GM23338 (cell line): ENCODE results near the gene SHISA9. TPM values are rescaled to one million over a fixed set of nuclear protein-coding genes. Genes with fewer than 3 reads are reported as not detected.

Source experiments
- ATAC-seq: fragments of 200-7000 bp; cut with Tn5 transposase; 3 replicates; pipeline ENCODE4 v1.9.1; 2020
- DNase-seq: peaks from one replicate; pipeline ENCODE4 v3.0.0-alpha.2; 2015; ENCODE audit warnings: low spot score
- H2AFZ ChIP-seq: fragments of 200-600 bp; sonication (generic); 2 replicates; pipeline ENCODE4 v1.8.0; 2016; ENCODE audit warnings: antibody characterized with exemption, mild to moderate bottlenecking, moderate library complexity
- H3F3A ChIP-seq: fragments of 200-600 bp; sonication (generic); replicated peaks from 2 replicates; pipeline ENCODE4 v1.8.0; 2017; ENCODE audit warnings: antibody characterized with exemption, mixed run types, low read depth
- H3K27ac ChIP-seq: fragments of 200-600 bp; sonication (generic); 2 replicates; pipeline ENCODE4 v1.6.1; 2016; ENCODE audit warnings: low read depth
- H3K27me3 ChIP-seq: fragments of 200-600 bp; sonication (generic); 2 replicates; pipeline ENCODE4 v1.8.0; 2016; ENCODE audit warnings: mild to moderate bottlenecking, mixed run types, moderate library complexity; ENCODE audit not compliant: insufficient read depth
- H3K36me3 ChIP-seq: fragments of 200-600 bp; sonication (generic); 2 replicates; pipeline ENCODE4 v1.8.0; 2016; ENCODE audit warnings: mild to moderate bottlenecking; ENCODE audit not compliant: insufficient read depth
- H3K4me1 ChIP-seq: fragments of 200-600 bp; sonication (generic); 2 replicates; pipeline ENCODE4 v1.8.0; 2016; ENCODE audit warnings: mild to moderate bottlenecking, moderate library complexity; ENCODE audit not compliant: insufficient read depth
- H3K4me2 ChIP-seq: fragments of 200-600 bp; sonication (generic); 2 replicates; pipeline ENCODE4 v1.7.1; 2017; ENCODE audit warnings: mixed run types
- H3K4me3 ChIP-seq: fragments of 200-600 bp; sonication (generic); 2 replicates; pipeline ENCODE4 v1.6.1; 2016; ENCODE audit warnings: mixed run types
- H3K79me2 ChIP-seq: fragments of 200-600 bp; sonication (generic); replicated peaks from 2 replicates; pipeline ENCODE4 v1.8.0; 2017; ENCODE audit warnings: mild to moderate bottlenecking; ENCODE audit not compliant: insufficient read depth
- H3K9me2 ChIP-seq: fragments of 200-600 bp; sonication (generic); 2 replicates; pipeline ENCODE4 v1.8.0; 2017; ENCODE audit not compliant: insufficient read depth
- H4K20me1 ChIP-seq: fragments of 200-600 bp; sonication (generic); replicated peaks from 2 replicates; pipeline ENCODE4 v1.8.0; 2017; ENCODE audit warnings: mild to moderate bottlenecking; ENCODE audit not compliant: insufficient read depth
- H3K27ac Mint-ChIP-seq: 2 replicates; pipeline ENCODE4 v1.8.0; 2020; ENCODE audit warnings: inconsistent platforms, mild to moderate bottlenecking, moderate library complexity, mixed read lengths
- H3K27me3 Mint-ChIP-seq: 3 replicates; pipeline ENCODE4 v1.8.0; 2022; ENCODE audit warnings: low read depth, mild to moderate bottlenecking, moderate library complexity, mixed read lengths, inconsistent platforms; ENCODE audit not compliant: insufficient read depth, poor library complexity
- H3K36me3 Mint-ChIP-seq: 3 replicates; pipeline ENCODE4 v1.8.0; 2021; ENCODE audit warnings: low read depth, mild to moderate bottlenecking, inconsistent platforms, moderate library complexity, mixed read lengths
- H3K4me1 Mint-ChIP-seq: 3 replicates; pipeline ENCODE4 v1.8.0; 2020; ENCODE audit warnings: mild to moderate bottlenecking, inconsistent platforms, mixed read lengths
- H3K4me3 Mint-ChIP-seq: 3 replicates; pipeline ENCODE4 v1.8.0; 2021; ENCODE audit warnings: moderate library complexity, mild to moderate bottlenecking, inconsistent platforms, mixed read lengths
- H3K9me3 Mint-ChIP-seq: 3 replicates; pipeline ENCODE4 v1.8.0; 2020; ENCODE audit warnings: moderate library complexity, mild to moderate bottlenecking, inconsistent platforms, mixed read lengths
- CREB1 ChIP-seq: fragments of 250-450 bp; sonication (Bioruptor Pico); IDR thresholded peaks from 2 replicates; pipeline ENCODE4 v1.5.0; 2020; ENCODE audit warnings: low read depth, mild to moderate bottlenecking, moderate library complexity
- EZH2phosphoT487 ChIP-seq: fragments of 200-600 bp; sonication (generic); IDR thresholded peaks from one replicate; pipeline ENCODE4 v1.8.1; 2018; ENCODE audit warnings: antibody characterized with exemption; ENCODE audit not compliant: unreplicated experiment
- JUNB ChIP-seq: IDR thresholded peaks from one replicate; pipeline ENCODE4 v1.6.1; 2016; ENCODE audit warnings: antibody characterized with exemption; ENCODE audit not compliant: unreplicated experiment
- NANOG ChIP-seq: IDR thresholded peaks from 2 replicates; pipeline ENCODE4 v1.6.1; 2016; ENCODE audit warnings: antibody characterized with exemption, borderline replicate concordance
- POLR2AphosphoS5 ChIP-seq: IDR thresholded peaks from 2 replicates; pipeline ENCODE4 v1.6.1; 2016; ENCODE audit warnings: antibody characterized with exemption, low read depth
- ZNF331 ChIP-seq: fragments of 250-450 bp; sonication (Bioruptor Pico); IDR thresholded peaks from 2 replicates; pipeline ENCODE4 v1.5.0; 2020; ENCODE audit warnings: low read depth, mild to moderate bottlenecking, moderate library complexity
- polyA plus RNA-seq: library from polyadenylated mRNA; unstranded; fragments of >200 nt; fragmentation: Nextera tagmentation; extraction: Ambion mirVana; gene quantifications from 2 replicates; pipeline ENCODE4 v1.2.1, GENCODE V29; 2016
- total RNA-seq: library from RNA; depleted of rRNA; stranded (reverse); fragments of >200 nt; shearing (Covaris generic); gene quantifications from 2 replicates; pipeline ENCODE4 v1.2.3, GENCODE V29; 2014
- TF ChIP-seq, protein P1 (sequence below): IDR thresholded peaks from one replicate; pipeline ENCODE4 v1.6.1; 2018; ENCODE audit warnings: antibody characterized with exemption; ENCODE audit not compliant: unreplicated experiment
- TF ChIP-seq, protein P2 (sequence below): fragments of 250-450 bp; sonication (Bioruptor Pico); IDR thresholded peaks from 2 replicates; pipeline ENCODE4 v1.5.0; 2020; ENCODE audit warnings: mild to moderate bottlenecking, moderate library complexity
- TF ChIP-seq, protein P3 (sequence below): IDR thresholded peaks from 2 replicates; pipeline ENCODE4 v1.6.1; 2016; ENCODE audit warnings: antibody characterized with exemption

Gene SHISA9
- total and polyA plus RNA-seq, 2 experiments from 2014 or later = 10.4 to 45.6 TPM

DNA sequence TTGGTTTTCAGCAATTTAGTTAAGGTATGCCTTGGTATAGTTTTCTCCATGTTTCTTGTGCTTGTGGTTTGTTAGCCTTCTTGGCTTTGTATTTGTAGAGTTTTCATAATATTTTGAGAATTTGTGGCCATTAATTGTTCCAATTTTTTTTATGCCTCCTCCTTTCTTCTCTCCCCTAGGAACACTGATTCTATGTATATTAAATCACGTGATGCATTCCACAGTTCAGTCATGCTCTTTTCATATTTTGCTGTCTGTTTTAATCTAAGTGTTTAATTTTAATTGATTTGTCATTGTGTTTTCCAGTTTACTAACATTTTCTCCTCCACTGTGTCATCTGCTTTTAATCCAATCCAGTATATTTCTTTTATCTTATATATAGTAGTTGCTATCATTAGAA is 263.6 kb downstream of the SHISA9 start:
- Mint-ChIP-seq H3K9me3 (no peaks in the 10 kb centered on the region; the same call in 1 of the 3 replicates), H3K36me3 (peaks cover 6% of the 10 kb centered on the region), H3K27ac (no peak overlapping the region), H3K27me3 (peaks cover 3% of the 10 kb centered on the region), H3K4me3 (no peak overlapping the region), H3K4me1 (peaks cover 37% of the 10 kb centered on the region)
- Histone ChIP-seq H3K79me2 (peaks cover 30% of the 10 kb centered on the region), H2AFZ (no peak overlapping the region), H3K27me3 (no peaks in the 10 kb centered on the region), H3K27ac (no peak overlapping the region), H3K36me3 (no peaks in the 10 kb centered on the region), H3K4me3 (no peak overlapping the region), H3K4me1 (peaks cover 32% of the 10 kb centered on the region), H3F3A (no peaks in the 10 kb centered on the region), H3K4me2 (no peak overlapping the region), H3K9me2 (peaks cover 2% of the 10 kb centered on the region; the same call in 1 of the 2 replicates), H4K20me1 (no peaks in the 10 kb centered on the region)
- DNase-seq (no peak), ATAC-seq (no peak)
- TF ChIP-seq ZNF331 = no peak

DNA sequence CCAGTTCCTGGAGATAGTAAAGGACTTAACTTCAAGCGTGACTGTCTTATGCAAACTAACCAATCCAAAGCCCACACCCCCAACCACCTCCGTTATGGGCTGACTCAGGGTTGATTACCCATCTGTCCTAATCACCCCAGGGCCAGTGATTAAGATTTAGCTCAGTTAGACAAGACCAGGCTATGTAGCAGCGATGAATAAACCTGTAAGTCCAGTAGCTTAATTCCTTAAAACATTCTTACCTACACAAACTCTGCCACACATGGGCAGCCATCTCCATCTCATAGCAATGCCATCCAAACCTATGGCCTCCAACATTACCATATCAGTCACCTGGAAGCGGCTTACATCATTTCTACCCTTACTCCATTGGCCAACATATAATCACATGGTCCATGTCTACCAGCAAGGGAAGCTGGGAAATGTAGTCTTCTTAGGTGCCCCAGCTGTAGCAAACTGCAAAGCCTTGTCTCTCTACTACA is 266.7 kb downstream of the SHISA9 start:
- TF ChIP-seq NANOG = no peak
- TF ChIP-seq, protein P1, sequence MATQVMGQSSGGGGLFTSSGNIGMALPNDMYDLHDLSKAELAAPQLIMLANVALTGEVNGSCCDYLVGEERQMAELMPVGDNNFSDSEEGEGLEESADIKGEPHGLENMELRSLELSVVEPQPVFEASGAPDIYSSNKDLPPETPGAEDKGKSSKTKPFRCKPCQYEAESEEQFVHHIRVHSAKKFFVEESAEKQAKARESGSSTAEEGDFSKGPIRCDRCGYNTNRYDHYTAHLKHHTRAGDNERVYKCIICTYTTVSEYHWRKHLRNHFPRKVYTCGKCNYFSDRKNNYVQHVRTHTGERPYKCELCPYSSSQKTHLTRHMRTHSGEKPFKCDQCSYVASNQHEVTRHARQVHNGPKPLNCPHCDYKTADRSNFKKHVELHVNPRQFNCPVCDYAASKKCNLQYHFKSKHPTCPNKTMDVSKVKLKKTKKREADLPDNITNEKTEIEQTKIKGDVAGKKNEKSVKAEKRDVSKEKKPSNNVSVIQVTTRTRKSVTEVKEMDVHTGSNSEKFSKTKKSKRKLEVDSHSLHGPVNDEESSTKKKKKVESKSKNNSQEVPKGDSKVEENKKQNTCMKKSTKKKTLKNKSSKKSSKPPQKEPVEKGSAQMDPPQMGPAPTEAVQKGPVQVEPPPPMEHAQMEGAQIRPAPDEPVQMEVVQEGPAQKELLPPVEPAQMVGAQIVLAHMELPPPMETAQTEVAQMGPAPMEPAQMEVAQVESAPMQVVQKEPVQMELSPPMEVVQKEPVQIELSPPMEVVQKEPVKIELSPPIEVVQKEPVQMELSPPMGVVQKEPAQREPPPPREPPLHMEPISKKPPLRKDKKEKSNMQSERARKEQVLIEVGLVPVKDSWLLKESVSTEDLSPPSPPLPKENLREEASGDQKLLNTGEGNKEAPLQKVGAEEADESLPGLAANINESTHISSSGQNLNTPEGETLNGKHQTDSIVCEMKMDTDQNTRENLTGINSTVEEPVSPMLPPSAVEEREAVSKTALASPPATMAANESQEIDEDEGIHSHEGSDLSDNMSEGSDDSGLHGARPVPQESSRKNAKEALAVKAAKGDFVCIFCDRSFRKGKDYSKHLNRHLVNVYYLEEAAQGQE = no peak
- peak; percentile 70; the same call in 1 of the 2 replicates for TF ChIP-seq CREB1 (CRISPR knock-in tag)
- TF ChIP-seq ZNF331 = no peak
- no peak for TF ChIP-seq POLR2AphosphoS5
- TF ChIP-seq JUNB = no peak
- TF ChIP-seq, protein P2, sequence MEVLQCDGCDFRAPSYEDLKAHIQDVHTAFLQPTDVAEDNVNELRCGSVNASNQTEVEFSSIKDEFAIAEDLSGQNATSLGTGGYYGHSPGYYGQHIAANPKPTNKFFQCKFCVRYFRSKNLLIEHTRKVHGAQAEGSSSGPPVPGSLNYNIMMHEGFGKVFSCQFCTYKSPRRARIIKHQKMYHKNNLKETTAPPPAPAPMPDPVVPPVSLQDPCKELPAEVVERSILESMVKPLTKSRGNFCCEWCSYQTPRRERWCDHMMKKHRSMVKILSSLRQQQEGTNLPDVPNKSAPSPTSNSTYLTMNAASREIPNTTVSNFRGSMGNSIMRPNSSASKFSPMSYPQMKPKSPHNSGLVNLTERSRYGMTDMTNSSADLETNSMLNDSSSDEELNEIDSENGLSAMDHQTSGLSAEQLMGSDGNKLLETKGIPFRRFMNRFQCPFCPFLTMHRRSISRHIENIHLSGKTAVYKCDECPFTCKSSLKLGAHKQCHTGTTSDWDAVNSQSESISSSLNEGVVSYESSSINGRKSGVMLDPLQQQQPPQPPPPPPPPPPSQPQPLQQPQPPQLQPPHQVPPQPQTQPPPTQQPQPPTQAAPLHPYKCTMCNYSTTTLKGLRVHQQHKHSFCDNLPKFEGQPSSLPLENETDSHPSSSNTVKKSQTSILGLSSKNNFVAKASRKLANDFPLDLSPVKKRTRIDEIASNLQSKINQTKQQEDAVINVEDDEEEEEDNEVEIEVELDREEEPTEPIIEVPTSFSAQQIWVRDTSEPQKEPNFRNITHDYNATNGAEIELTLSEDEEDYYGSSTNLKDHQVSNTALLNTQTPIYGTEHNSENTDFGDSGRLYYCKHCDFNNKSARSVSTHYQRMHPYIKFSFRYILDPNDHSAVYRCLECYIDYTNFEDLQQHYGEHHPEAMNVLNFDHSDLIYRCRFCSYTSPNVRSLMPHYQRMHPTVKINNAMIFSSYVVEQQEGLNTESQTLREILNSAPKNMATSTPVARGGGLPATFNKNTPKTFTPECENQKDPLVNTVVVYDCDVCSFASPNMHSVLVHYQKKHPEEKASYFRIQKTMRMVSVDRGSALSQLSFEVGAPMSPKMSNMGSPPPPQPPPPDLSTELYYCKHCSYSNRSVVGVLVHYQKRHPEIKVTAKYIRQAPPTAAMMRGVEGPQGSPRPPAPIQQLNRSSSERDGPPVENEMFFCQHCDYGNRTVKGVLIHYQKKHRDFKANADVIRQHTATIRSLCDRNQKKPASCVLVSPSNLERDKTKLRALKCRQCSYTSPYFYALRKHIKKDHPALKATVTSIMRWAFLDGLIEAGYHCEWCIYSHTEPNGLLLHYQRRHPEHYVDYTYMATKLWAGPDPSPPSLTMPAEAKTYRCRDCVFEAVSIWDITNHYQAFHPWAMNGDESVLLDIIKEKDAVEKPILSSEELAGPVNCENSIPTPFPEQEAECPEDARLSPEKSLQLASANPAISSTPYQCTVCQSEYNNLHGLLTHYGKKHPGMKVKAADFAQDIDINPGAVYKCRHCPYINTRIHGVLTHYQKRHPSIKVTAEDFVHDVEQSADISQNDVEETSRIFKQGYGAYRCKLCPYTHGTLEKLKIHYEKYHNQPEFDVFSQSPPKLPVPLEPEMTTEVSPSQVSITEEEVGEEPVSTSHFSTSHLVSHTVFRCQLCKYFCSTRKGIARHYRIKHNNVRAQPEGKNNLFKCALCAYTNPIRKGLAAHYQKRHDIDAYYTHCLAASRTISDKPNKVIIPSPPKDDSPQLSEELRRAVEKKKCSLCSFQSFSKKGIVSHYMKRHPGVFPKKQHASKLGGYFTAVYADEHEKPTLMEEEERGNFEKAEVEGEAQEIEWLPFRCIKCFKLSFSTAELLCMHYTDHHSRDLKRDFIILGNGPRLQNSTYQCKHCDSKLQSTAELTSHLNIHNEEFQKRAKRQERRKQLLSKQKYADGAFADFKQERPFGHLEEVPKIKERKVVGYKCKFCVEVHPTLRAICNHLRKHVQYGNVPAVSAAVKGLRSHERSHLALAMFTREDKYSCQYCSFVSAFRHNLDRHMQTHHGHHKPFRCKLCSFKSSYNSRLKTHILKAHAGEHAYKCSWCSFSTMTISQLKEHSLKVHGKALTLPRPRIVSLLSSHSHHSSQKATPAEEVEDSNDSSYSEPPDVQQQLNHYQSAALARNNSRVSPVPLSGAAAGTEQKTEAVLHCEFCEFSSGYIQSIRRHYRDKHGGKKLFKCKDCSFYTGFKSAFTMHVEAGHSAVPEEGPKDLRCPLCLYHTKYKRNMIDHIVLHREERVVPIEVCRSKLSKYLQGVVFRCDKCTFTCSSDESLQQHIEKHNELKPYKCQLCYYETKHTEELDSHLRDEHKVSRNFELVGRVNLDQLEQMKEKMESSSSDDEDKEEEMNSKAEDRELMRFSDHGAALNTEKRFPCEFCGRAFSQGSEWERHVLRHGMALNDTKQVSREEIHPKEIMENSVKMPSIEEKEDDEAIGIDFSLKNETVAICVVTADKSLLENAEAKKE = no peak
- TF ChIP-seq, protein P3, sequence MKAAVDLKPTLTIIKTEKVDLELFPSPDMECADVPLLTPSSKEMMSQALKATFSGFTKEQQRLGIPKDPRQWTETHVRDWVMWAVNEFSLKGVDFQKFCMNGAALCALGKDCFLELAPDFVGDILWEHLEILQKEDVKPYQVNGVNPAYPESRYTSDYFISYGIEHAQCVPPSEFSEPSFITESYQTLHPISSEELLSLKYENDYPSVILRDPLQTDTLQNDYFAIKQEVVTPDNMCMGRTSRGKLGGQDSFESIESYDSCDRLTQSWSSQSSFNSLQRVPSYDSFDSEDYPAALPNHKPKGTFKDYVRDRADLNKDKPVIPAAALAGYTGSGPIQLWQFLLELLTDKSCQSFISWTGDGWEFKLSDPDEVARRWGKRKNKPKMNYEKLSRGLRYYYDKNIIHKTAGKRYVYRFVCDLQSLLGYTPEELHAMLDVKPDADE = peak; percentile 44; the same call in 1 of the 2 replicates
- TF ChIP-seq EZH2phosphoT487 = no peak
- Histone ChIP-seq H3K9me2 (no peaks in the 10 kb centered on the region; the same call in 1 of the 2 replicates), H3K4me1 (peaks cover 36% of the 10 kb centered on the region), H2AFZ (no peak overlapping the region), H3F3A (peaks cover 2% of the 10 kb centered on the region; the same call in 1 of the 2 replicates), H3K4me2 (no peak overlapping the region), H3K27ac (no peak overlapping the region), H4K20me1 (no peaks in the 10 kb centered on the region), H3K4me3 (no peak overlapping the region), H3K27me3 (no peaks in the 10 kb centered on the region), H3K36me3 (no peaks in the 10 kb centered on the region), H3K79me2 (peaks cover 22% of the 10 kb centered on the region)
- ATAC-seq (peak; percentile 93), DNase-seq (peak; percentile 88)
- peaks cover 3% of the 10 kb centered on the region for H3K27me3 Mint-ChIP-seq
- H3K36me3 Mint-ChIP-seq = peaks cover 6% of the 10 kb centered on the region
- H3K9me3 Mint-ChIP-seq = no peaks in the 10 kb centered on the region; the same call in 1 of the 3 replicates
- H3K4me3 Mint-ChIP-seq = peak overlapping the region; percentile 30; the same call in 1 of the 3 replicates
- H3K27ac Mint-ChIP-seq = peak overlapping the region; percentile 23; the same call in 1 of the 2 replicates
- peaks cover 42% of the 10 kb centered on the region for H3K4me1 Mint-ChIP-seq
